SKM-1 (cell line): ENCODE measurements around the gene TBCCD1.
"Not testable (repeated sequence)": the region's sequence is repeated elsewhere in the genome, so short reads cannot be mapped to it uniquely, and the experiment has no call there.

ENCODE experiments used
- DNase-seq: peaks from one replicate; lab custom pipeline; 2025; ENCODE audit not compliant: unreplicated experiment; lab: John Stamatoyannopoulos, UW

Gene TBCCD1

DNA sequence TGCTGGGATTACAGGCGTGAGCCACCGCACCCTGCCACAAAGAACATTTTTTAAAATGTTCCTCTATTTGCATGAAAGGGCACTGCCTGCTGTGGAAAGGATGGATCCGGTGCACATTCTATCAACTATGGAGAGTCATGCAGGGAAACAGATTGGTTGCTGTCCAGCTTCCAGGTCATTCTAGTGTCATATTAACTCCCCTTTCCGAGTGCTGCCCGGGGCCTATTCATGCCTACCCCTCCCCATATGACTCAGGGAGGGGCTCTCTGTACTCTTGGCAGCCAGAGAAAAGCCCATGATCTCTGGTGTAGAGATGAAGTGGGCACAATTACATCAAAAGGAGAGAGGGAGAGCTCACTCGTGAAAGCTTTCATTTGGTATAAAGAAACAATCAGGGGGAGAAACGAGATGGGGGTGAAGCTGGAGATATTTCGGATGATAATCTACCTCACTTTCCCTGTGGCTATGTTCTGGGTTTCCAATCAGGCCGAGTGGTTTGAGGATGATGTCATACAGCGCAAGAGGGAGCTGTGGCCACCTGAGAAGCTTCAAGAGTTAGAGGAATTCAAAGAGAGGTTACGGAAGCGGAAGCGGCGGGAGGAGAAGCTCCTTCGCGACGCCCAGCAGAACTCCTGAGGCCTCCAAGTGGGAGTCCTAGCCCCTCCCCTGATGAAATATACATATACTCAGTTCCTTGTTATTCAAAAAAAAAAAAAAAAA is 29.6 kb upstream of the TBCCD1 start:
- DNase-seq = no peak

DNA sequence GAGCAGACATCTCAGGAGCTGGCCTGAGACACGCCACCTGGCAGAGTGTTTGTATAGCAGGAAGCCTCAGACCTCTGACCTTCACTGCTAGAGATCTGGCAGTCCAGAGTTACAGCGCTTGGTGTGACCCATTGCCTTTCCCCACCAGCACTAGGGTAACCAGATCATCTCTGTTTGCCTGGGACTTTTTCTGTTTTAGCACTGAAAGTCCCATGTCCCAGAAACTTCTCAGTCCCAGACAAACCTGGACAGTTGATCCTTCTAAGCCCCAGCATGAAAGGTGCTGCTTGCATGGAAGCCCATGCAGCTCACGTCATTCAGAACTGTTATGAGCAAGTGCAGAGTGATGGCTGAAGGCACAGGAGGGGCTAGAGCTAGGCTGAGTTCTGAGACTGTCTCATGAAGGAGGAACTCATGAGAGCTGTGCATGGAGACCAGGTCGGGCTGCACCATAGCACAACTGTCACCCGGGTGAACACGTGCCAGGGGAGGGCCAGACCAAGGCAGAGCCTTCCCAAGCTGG is 27.5 kb upstream of the TBCCD1 start:
- DNase-seq = no peak

DNA sequence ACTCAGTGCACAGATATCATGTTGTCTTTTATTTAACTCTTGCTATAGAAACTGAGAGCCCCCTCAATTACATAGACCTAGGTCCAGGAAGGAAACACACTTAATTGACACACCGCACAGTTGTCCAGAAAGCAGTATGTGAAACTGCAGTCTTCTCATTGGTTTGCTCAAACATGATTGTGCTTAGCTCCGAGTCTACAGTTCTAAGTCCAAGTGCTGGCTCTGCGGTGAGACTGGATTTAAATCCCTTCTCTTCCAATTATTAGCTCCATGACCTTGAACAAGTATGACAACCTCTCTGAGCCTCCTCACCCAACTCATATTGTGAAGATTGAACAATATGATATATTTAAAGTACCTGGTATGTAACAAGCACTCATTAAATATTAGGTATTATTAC is 26.7 kb upstream of the TBCCD1 start:
- DNase-seq = no peak

DNA sequence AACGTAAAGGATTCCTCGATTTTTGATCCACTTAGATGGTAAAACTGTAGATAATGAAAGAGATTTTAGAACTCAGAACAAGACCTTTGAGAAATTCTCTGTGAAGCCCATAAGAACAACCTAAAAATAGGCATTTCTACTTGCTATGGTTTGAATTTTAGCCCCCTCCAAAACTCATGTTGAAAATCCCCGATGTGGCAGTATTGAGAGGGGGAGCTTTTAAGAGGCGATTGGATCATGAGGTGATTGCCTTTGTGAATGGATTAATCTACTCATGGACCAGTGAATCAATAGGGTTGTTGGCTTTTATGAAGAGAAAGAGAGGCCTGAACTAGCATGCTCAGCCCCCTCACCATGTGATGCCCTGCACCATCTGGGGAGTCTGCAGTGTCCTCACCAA is 25.5 kb upstream of the TBCCD1 start:
- no peak for DNase-seq

DNA sequence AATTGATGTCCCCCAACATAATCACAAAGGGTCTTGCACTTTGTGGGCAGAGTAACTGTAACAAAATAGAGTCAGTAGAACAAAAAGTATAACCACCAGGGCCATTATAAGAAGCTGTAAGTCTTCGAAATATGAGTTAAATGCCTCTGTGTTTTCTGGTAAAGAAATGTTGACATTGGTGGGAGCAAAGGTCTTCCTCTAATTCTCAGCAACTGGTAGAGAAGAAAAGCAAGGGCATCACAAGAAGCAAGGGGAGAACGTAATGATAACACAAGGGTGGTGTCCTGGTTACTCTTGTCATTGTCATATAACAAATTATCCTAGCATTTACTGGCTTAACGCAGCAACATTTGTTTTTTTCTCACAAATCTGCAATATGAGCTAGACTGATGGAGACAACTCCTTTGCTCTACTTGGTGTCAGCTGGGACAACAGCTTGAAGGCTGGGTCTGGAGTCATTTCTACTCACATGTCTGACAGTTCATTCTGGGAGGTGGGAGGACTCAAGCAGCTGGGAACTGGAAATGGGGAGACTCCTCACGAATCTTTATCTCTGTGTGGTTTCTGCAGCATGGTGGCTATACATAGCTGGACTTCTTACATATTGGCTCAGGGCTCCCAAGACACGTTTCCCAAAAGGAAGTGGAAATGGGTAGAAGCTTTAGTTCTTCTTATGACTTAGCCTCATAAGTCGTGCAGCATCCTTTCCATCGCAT is 23.6 kb upstream of the TBCCD1 start:
- DNase-seq = no peak

DNA sequence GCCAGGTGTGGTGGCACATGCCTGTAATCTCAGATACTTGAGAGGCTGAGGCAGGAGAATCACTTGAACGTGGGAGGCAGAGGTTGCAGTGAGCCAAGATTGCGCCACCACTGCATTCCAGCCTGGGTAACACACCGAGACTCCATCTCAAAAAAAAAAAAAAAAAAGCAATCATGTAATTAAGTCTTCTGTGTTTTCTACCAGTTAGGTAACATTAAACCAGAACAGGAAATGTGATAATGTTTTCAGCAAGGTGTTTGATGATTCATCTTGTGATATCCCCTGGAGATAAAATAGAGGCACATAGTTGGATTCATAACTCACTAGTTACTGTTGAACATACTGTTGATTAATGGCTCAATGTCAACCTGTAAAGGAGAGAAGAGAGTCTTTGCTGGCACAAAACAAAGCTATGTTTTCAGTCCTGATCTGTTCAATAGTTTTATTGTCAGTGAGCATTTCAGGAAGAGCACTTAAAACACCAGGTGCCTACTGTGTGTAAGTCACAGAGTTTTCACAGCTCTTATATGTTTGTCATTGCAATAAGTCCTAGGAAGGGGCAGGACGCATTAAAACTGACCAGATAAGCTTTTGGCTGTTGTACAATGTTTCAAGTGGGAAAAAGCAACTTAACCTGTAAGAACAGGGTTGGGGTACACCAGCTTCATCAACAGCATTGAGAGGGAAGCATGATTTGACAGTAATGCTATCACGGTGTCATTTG is 22.9 kb upstream of the TBCCD1 start:
- no peak for DNase-seq

DNA sequence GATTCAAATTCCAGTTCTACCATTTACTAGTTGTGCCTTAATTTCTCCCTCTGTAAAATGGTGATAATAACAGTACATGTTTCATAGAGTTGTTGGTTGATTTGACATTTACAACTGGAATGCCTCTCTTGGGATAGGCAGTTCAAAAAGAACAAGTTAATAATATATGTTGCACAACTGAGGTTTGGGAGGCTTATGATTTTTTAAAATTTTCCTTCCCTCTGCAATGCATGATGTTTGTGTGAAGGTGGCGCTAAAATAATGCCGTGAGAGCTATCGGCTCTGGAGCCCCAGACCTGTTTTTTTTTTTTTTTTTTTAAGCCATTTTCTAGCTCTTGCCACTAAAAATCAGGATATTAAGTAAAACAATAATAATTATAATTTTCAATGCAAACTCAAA is 22.0 kb upstream of the TBCCD1 start:
- DNase-seq = no peak

DNA sequence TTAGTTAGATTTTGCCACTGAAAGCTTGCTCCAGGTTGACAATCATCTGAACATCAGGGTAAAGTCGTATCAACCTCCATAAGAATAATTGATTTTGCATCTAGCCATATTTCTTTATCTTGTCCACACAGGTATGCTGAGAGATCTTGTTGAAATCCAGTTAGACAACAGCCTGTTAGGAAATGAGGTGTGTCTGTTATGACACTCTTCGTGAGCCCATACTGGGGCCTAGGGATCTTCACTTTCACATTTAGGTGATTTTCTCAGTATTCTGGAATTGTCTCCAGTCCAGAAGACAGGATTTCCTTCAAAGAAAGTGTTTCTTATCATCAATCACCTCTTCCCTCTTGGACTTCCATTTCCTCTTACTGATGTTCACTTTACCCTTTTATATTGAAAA is 21.5 kb upstream of the TBCCD1 start:
- no peak for DNase-seq

DNA sequence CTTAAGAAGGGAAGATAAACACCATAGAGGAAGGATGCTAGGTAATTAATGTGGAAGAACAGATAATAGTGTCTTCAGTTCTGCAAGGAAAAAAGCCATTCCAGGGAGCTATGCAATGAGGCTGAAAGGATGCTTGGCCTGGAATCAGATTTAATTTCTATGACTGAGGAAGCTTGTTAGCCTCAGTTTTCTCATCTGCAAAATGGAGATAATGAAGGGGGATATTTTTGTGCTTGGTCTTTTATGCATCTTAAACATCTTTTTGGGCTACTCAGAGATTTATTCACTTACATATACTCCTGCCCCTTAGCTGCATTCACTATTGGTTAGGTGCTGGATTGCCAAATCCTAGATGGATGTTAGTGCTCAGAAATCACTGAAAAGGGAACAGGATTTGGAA is 20.0 kb upstream of the TBCCD1 start:
- DNase-seq = no peak

DNA sequence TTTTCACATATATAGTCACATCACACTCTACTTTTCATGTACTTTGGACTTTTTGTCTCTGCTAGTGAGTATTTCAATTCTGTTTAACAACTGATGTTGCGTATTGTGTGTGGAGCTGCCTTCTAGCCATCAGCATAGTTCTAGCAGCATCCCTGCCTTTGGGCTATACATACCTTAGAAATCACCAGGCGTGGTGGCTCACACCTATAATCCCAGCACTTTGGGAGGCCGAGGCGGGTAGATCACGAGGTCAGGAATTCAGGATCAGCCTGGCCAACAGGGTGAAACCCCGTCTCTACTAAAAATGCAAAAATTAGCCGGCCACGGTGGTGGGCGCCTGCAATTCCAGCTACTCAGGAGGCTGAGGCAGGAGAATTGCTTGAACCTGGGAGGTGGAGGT is 19.1 kb upstream of the TBCCD1 start:
- not testable (repeated sequence) for DNase-seq

DNA sequence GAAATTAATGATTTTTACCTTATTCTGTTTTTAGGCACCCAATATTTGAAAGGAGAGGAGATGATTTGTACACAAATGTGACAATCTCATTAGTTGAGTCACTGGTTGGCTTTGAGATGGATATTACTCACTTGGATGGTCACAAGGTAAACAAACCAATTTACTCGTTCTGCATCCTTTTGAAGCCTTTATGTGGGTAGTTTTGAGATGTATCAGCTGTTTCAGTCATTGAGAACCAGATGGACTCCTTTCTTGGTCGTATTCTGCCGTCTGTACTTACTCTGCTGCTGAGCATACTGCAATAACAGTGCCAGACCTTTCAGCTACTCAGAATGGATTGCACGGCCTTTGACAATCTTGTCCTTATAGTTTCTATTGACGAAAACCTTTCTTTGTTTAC is 16.7 kb upstream of the TBCCD1 start:
- DNase-seq = no peak

DNA sequence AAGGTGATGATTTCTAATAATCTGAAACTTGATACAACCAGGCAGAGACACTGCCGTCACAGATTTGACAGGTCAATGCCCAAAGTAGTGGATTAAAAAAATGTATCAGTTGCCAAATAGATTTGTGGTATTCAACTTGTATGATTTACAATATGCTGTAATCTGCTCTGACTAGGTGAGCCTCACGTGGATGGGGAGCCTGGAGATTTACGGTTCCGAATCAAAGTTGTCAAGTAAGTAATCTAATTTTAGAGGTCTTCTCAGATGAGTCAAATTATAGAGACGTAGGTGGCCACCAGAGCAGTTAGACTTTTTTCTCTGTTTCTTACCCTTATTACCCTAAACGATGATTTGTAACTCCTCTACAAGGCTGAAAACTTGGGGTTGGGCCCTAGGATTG is 15.4 kb upstream of the TBCCD1 start:
- no peak for DNase-seq

DNA sequence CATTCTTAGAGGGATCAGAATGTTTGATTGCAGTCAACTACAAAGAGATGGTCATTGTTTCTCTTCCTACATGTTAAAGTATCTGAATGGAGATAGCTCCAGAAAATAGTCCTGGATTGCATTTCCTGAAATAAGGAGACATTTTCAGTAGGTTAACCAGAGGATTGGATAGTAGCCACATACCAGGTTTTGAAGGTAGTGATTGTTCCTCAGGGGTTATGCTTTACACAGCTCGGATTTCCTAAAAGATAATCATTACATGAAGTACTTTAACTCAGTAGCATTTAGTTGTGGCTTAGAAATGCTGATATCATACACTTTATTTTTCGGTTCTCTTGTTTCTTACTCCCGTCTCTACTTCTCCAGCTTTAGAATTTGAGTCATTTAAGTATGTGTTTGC is 13.6 kb upstream of the TBCCD1 start:
- DNase-seq = no peak

DNA sequence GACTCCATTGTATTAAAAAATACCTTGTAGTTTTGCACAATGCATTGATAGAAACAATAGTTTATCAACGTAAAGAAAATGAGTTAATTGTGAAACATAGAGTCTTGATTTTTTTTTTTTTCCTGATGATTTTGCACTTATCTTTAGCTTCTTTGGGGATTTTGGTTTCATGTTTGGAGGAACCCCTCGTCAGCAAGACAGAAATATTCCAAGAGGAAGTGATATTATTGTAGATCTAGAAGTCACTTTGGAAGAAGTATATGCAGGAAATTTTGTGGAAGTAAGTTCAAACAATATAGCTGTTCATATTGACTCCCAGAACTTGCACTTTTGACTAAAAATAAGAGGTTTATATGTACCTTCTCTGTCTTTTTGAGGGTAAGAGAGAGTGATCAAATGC is 10.4 kb upstream of the TBCCD1 start:
- no peak for DNase-seq

DNA sequence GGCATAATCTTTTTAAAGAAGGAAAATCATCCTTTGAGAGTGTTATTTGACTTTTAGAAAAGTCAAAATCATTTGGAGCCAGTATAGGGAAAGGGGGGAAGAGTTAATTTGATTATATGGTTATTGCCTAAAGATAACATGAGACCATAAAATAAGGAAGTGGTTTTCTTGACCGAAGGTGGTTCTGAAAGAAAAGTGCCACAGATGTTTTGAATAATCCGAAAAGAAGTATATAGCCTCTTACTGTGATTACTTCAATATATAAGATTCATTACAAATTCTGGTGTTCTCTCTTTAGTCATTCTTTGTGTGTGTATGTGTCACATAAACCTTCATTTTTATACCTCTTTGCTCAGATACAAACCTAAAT is 4.5 kb upstream of the TBCCD1 start:
- no peak for DNase-seq

DNA sequence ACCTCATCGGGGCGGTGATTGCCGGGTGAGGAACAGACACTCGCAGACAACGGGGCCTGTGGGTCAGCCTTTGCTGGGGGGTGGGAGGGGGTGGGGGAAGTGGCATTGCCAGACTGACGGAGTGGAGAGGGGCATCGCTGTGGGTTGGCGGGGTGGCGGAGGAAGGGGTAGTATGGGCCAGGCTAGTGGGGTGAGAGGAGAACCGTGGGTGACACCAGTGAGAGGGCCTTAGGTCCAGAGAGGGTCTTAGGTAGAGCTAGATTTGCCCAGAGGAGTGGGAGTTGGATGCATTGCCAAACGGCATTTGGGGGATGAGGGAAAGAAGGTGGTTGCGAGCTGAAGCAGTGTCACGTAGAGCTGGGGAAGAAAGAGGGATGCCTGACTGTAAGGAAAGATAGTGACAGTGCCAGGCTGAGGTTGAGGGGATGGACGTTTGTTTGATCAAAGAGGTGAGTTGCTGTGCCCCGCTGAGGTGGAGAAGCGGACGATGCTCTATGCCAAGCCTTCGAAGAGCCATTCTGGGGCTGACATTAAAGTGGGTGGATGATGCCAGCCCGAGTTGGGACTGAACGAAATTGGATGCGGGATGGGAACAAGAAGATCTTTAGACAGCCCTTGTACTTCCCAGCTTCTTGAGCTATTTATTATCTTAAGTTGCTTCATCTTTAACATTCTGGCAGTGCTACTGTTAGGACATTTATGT is 4.0 kb upstream of the TBCCD1 start:
- DNase-seq = no peak

DNA sequence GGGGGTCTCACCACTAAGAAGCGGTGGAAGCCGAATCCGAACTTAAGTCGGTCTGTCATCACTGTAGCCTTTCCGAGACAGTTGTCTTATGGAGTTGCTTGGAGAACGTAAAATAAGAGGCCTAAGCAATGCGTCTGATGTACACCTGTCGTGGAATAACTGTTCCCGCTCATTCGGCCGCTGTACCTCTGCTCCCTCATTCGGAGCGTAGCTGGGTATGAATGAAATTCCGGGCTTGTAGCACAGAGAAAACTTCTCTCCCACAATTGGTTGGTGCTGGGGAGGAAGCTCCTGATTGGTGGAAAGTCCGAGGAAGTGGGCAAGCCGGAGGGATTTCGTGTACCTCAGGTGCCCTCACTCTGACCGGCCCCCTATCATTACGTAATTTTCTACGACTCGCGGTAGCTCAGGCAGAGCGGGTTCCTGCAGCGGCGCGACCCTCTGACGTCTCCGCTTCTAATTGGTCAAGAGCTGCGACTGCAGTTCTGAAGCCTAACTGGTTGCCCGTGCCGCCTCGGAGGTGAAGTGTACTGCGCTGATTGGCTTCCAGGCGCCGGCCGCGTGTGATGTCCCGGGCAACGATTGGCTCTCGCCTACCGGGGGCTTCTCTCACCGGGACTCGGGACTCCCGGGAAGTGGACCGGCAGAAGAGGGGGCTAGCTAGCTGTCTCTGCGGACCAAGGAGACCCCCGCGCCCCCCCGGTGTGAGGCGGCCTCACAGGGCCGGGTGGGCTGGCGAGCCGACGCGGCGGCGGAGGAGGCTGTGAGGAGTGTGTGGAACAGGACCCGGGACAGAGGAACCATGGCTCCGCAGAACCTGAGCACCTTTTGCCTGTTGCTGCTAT is 3.2 kb upstream of the TBCCD1 start, which contains the start of gene DNAJB11:
Gene DNAJB11, plus strand, starts transcription at position 625 of the 845 bp plus-strand sequence. Its CDS starts 178 bp downstream, at position 803.
- peak; percentile 99 for DNase-seq

DNA sequence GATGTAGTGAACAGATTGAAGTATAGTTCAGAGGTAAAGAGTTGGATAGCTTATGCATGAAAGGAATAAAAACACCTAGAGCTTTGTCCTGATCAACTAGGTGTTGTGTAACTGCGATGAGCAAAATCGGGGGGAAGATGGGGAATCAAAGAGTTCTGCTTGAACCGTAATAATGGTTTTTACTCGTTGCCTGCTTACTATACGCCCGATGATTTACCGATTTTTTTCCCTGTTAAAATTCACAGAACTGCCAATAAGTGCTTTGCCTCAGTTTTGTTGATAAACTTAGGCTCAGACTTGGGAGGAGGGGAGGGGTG is 2.6 kb upstream of the TBCCD1 start:
- no peak for DNase-seq

DNA sequence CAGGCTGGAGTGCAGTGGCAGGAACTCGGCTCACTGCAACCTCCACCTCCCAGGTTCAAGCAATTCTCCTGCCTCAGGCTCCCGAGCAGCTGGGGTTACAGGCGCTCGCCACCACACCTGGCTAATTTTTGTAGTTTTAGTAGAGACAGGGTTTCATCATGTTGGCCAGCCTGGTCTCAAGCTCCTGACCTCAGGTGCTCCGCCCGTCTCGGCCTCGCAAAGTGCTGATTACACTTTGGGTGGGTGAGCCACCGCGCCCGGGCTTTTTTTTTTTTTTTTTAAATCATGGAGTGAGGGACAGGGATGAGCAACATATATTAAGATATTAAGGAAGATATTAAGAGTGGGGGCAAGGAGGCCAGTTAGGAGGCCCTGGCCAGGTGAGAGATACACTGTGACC is 2.2 kb upstream of the TBCCD1 start:
- DNase-seq = not testable (repeated sequence)

DNA sequence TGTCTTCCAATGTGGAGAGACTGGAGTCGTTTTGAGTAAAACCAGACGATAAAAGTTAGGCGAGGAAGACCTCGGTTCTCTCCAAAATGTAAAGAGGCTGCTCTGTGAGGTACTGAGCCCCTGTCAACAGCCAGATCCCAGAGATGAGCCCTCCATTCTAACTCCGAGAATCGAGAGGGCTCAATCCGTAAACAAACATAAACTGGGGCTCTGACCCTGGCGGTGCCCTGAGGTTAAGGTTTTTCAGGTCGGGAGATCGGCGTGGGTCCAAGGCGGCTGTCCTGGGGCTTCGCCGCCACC is 417 bp downstream of the TBCCD1 start:
- DNase-seq = no peak

DNA sequence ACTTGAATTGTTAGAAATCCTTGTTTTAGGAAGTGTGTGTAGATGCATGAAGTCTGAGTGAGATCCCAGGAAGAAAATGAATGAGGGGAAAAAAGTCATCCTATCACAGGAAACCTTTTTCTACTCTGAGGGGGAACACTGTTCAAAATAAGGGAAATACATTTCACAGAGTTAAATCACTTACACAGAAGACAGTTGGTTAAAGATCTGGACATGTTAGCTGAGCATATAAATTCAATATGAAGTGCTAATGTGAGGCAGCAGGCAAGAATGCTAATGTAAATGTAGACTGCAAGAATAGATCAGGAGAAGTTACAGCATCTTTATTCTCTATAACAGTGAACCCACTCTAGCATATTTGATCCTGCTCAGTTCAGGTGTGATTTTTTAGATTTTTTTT is 2.6 kb downstream of the TBCCD1 start:
- no peak for DNase-seq
